Measurements from ENCODE around the gene APOA4.

DNA sequence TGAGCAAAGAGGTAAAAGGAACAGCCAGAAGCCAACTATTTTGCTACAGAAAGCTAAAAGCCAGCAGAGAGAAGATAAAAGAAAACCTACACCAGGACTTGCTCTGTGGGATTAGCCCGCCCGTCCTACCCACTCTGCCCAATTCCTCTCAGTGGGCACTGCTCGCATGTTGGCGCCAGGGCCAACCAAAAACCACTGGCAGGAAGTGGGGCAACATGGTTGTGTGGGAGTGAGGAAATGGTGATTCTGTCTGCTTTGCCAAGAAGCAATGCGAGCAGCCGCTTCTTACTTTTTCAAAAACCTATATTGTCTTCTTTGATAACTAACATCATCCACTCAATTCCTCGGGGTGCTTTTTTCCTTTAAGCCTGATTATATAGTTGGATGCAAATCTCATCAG lies 28.5 kb upstream of the APOA4 start:
- TF ChIP-seq, protein P1, sequence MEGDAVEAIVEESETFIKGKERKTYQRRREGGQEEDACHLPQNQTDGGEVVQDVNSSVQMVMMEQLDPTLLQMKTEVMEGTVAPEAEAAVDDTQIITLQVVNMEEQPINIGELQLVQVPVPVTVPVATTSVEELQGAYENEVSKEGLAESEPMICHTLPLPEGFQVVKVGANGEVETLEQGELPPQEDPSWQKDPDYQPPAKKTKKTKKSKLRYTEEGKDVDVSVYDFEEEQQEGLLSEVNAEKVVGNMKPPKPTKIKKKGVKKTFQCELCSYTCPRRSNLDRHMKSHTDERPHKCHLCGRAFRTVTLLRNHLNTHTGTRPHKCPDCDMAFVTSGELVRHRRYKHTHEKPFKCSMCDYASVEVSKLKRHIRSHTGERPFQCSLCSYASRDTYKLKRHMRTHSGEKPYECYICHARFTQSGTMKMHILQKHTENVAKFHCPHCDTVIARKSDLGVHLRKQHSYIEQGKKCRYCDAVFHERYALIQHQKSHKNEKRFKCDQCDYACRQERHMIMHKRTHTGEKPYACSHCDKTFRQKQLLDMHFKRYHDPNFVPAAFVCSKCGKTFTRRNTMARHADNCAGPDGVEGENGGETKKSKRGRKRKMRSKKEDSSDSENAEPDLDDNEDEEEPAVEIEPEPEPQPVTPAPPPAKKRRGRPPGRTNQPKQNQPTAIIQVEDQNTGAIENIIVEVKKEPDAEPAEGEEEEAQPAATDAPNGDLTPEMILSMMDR (conservative IDR thresholded peaks at IDR 0.05) = no peak
- no peak for TF ChIP-seq ZFX (IDR thresholded peaks at IDR 0.05)
